GM18508 (cell line): ENCODE measurements around the gene OR2T35.

Source experiments
- ATAC-seq: cut with Tn5 transposase; IDR thresholded peaks from one replicate; pipeline ENCODE4 v1.9.1; 2021; ENCODE audit warnings: moderate number of reproducible peaks; ENCODE audit not compliant: insufficient read depth, unreplicated experiment

Gene OR2T35

DNA sequence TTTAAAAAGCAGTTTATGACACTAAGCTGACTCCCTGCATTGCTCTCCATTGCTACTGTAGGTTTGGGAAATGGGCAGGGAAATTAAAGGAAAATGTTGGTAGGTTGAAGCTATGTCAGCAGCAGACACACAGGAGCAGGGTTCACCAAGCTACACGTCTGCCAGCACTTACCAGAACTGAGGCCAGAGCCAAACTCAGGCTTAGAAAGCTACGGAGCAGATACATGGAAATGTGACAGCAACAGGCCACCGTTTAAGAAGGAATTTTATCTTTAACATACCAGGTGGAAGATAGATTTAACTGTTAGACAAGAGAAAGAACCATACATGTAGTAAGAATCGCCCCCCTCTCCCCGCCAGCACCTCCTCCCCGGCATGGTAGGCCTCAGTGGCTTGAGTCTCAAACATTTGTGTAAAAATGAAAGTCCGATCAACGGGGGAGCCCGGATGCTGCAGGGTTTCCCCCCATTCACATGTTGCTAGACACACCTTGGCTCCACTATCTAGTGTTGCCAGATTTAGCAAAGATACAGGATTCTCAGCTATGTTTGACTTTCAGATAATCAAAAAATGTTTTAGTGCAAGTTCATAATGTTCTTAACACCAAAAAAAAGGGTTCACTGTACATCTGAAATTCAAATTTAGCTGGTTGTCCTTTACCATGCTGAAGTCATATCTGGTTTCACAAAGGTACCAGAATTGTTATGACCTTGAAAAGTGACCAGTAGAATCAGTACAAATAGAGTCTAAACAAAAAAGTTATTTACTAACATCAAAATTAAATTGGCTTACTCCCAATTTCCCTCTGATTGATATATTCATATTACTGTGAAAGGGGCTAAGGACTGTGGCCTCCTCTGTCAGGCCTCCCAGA, 16.9 kb downstream of the OR2T35 start:
- no peak for ATAC-seq

DNA sequence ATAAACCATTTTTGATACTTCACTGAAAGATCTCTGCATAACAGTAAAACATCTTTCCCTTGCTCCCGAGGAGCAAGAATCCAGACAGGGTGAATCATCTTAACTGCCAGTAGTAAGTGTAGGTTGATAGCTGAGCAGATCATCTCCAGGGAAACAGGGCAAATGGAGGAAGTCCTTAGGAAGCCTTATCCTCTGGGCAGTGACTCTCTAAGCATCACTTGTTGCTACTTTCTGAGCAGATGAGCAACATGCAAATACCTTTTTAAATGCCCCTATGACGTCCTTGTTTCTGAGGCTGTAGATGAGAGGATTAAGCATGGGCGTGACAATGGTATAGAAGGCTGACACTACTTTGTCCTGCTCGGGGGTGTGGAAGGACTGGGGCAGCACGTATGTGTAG, 19.1 kb downstream of the OR2T35 start:
- ATAC-seq = no peak

DNA sequence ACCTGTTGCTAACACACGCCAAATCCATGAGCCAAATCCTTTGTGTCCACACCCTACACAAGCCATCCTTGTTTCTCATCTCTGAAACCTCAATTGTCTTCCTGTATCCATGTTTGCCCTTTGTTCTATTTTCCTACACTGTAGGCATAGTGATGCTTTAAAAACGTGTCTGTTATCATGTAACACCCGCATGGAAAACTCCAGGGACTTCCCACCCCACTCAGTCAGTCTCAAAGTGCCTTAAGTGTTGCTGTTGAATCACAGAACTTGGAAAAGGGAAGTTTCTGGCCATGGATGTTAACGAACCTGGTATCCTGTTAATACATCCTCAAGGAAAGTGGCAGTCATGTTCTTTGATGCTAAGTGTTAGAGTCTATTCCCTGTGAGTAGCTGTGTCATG, 19.9 kb downstream of the OR2T35 start:
- ATAC-seq = no peak

- peak; percentile 97 for ATAC-seq
Measured at GRCh38 chr1:248622570-248623001, 22.5 kb downstream of the OR2T35 start.

GRCh38 chr1:248621770-248622169, 23.3 kb downstream of the OR2T35 start:
- ATAC-seq = no peak

- ATAC-seq = no peak
Measured at GRCh38 chr1:248618878-248619277, 26.2 kb downstream of the OR2T35 start.

DNA sequence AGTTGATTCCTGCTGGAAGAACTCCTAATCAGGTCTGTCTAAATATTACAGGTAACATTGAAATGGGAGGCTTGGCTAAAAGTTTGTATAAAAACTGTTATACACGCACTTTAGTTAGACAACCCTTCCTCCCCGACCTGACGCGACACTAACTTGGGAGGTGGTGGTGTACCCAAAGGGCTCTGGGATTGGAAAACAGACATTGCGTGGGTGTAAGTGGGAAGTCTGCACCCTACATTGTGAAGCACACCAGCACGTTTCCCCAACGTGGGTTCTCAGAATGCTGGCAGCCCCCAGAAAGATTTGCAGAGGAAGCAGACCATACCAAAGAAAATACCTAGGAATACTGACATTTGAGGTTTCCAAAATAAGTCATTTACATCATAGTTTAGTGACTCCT, 27.0 kb downstream of the OR2T35 start:
- no peak for ATAC-seq

DNA sequence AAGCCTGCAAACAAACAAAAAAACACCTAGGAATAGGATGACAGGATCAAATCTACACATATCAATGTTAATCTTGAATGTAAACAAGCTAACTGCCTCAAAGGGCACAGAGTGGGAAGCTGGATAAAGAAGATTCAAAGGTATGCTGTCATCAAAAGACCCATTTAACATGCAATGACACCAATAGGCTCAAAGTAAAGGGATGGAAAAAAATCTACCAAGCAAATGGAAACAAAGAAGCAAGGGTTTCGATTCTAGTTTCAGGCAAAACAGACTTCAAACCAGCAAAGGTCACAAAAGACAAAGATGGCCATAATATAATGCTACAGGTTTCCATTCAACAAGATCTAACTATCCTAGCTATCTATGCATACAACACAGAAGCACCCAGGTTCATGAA, 31.3 kb downstream of the OR2T35 start:
- no peak for ATAC-seq

- no peak for ATAC-seq
Measured at GRCh38 chr1:248611883-248612414, 33.1 kb downstream of the OR2T35 start.

DNA sequence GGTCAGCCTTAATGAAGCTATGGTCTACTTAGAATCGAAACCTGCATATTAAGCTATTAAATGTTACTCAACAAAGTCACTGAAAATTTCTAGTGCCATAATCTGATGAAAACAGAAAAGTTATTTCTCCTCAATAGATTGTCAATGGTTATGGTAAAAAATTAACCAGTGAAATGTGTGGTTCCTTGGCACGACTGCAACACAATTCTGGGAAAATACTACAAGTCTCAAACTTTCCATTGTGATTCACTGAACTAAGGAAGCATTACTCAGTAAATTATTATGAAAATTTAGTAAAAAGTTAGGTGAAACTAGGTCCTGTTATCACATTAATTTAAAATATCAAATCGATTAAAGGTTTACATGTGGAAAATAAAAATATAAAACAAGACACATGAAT, 34.8 kb downstream of the OR2T35 start:
- ATAC-seq = no peak

DNA sequence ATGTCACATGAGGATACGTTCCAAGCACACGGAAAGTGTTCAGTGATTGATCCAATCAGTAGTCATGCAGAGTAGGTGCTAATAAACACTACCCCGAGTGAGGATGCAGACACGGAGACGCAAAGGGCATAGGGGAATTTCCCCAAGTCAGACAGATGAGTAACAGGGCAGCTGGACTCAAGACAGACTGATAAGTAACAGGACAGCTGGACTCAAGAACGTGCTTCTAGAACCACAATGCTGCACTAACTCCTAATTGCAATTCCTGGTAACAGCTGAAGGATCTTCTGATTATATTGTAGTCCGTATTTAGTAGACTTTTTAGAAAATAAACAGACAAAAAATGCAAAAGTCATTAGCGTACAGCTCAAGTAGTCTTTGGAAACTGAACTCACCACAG, 45.7 kb downstream of the OR2T35 start:
- ATAC-seq = no peak

DNA sequence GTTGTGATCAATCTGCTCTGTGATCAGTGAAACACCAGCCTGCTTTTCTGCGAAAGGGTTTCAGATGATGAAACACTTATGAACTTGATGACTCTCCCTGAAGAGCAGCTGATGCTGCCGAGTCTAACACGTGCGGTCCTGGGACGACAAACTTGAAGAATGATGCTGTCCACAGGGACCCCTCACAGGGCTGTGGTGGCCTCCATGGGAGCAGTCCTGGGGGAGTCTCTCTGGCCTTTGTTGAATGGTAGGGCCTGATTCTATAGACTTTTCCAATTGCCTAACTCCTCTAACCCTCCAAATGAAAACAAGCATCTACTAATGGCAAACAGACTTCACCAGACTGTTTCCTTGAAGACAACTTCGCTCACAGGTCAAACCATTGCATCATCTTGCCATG, 47.5 kb downstream of the OR2T35 start, which contains the start of gene OR2T10:
Gene OR2T10 (minus strand): TSS at position 112 of the 400 bp plus-strand sequence. CDS start 3,932 bp downstream, outside the sequence.
- ATAC-seq = no peak

DNA sequence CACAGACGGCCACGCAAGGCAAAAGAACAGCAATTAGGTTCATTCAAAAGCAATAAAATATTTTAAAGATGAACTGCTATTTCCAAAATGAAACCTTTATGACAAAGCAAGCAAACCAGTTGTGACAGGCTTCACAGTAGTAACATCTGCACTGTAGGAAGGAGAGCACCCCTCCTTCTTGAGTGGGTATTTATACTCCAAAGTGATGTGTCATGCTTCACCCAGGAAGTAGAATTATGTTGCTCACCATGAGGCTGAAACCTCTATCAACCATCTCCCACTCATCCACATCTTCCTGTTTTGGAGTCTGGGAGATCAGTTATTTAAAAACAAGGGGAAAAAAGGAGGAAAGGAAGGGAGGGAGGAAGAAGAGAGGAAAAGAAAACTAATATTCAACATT, 48.5 kb downstream of the OR2T35 start:
- no peak for ATAC-seq

GRCh38 chr1:248593226-248593625, 51.9 kb downstream of the OR2T35 start:
- no peak for ATAC-seq

- no peak for ATAC-seq
Measured at GRCh38 chr1:248592655-248593054, 52.4 kb downstream of the OR2T35 start.

DNA sequence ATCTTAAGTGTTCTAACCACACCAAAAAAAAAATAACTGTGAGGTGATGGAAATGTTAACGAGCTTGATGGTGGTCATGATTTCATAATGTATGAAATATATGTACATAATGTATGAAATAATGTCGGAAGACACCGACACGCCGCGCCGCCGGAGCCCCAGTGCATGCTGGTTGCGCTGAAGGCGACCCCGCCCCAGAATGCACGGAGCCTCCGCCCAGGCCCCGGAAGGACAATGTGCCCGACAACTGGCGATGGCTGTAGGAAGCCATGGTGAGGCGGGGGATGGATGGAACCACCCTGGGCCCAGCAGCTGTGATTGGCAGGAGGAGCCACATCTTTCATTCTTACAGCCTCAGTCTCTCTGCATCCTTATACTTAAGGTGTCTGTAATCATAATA, 55.0 kb downstream of the OR2T35 start:
- ATAC-seq = no peak

DNA sequence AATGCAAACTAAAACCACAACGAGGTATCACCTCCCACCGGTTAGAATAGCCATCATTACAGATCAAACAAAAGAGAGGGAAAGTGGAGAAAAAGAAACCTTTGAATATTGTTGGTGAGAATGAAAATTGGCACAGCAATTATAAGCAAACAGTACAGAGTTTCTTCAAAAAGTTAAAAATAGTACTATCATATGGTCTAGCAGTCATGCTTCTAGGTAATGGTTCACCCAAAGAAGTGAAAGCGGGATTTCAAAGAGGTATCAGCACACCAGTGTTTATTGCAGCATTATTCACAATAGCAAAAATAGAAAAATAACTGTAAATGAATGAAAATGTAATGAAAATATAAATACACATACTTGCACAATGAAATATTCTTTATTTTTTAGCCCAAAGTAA, 55.7 kb downstream of the OR2T35 start:
- ATAC-seq = no peak
